Measurements from ENCODE around the gene EPHA10. TPM values are rescaled to one million over a fixed set of nuclear protein-coding genes. Genes with fewer than 3 reads are reported as not detected.

Gene EPHA10
- polyA plus RNA-seq, 2 of the 4 experiments (the other 2 are of a cell fraction) = 0.35 to 0.53 TPM

GRCh38 chr1:37705399-37705798 lies 59.5 kb downstream of the EPHA10 start:
- ChIA-PET POLR2A (no interaction called here), CTCF (interaction anchor here (1.1 kb wide), 1 partner anchor 11 kb away, joined by 3 read pairs; no protein-coding TSS in a partner anchor)
- 83% methylated on average over 8 of the region's 8 CpGs for WGBS (ENCODE audit: missing lambda C conversion rate)
- Histone ChIP-seq H3K9me3 (no peaks in the 10 kb centered on the region), H3K4me1 (no peaks in the 10 kb centered on the region), H3K4me3 (no peak overlapping the region), H3K4me2 (no peak overlapping the region), H3K27ac (no peak overlapping the region)
- no peak for TF ChIP-seq ZSCAN20 (CRISPR knock-in tag; IDR thresholded peaks at IDR 0.05)
- no peak for TF ChIP-seq EHMT2 (IDR thresholded peaks at IDR 0.05; ENCODE audit: low read depth)
- TF ChIP-seq POLR2AphosphoS2 (conservative IDR thresholded peaks at IDR 0.05; ENCODE audit: low read length) = no peak
- no peak for TF ChIP-seq RCOR1 (IDR thresholded peaks at IDR 0.05; ENCODE audit: low read depth, low read length)
- no peak for TF ChIP-seq KDM1A (IDR thresholded peaks at IDR 0.05; ENCODE audit: low read depth)
- TF ChIP-seq HOXA7 (CRISPR knock-in tag; IDR thresholded peaks at IDR 0.05) = no peak
- no peak for TF ChIP-seq MYC (IDR thresholded peaks at IDR 0.05; ENCODE audit: borderline replicate concordance, low read length)
- no peak for TF ChIP-seq CHD4 (IDR thresholded peaks at IDR 0.05; ENCODE audit: borderline replicate concordance)
- TF ChIP-seq RNF2 (IDR thresholded peaks at IDR 0.05; ENCODE audit: borderline replicate concordance, low read depth) = no peak
- TF ChIP-seq USF2 (IDR thresholded peaks at IDR 0.05) = no peak
- no peak for TF ChIP-seq ZNF302 (CRISPR knock-in tag; IDR thresholded peaks at IDR 0.05)
- TF ChIP-seq POLR2A (IDR thresholded peaks at IDR 0.05; ENCODE audit: low read length) = no peak
- TF ChIP-seq NR3C1 (IDR thresholded peaks at IDR 0.05) = no peak
- DNase-seq (ENCODE audit: low read depth in 1 of 2, low spot score in 1 of 2) (no peak), FAIRE-seq (no peak), ATAC-seq (no peak)

GRCh38 chr1:37704966-37705365 lies 60.0 kb downstream of the EPHA10 start:
- FAIRE-seq = no peak
- no peak for DNase-seq (ENCODE audit: low read depth in 1 of 2, low spot score in 1 of 2)
- CTCF ChIA-PET = interaction anchor here (1.1 kb wide), 1 partner anchor 12 kb away, joined by 3 read pairs; no protein-coding TSS in a partner anchor
- no peak overlapping the region for H3K27ac ChIP-seq
- H3K9me3 ChIP-seq = no peaks in the 10 kb centered on the region
- TF ChIP-seq CHD4 (IDR thresholded peaks at IDR 0.05; ENCODE audit: borderline replicate concordance) (no peak), JUN (IDR thresholded peaks at IDR 0.05) (no peak), SMC3 (IDR thresholded peaks at IDR 0.05) (no peak), HOXA7 (CRISPR knock-in tag; IDR thresholded peaks at IDR 0.05) (no peak), FOSL2 (IDR thresholded peaks at IDR 0.05) (no peak), FOSL2 (CRISPR knock-in tag; IDR thresholded peaks at IDR 0.05) (no peak), HEYL (CRISPR knock-in tag; IDR thresholded peaks at IDR 0.05) (no peak), CEBPB (IDR thresholded peaks at IDR 0.05) (no peak), POLR2AphosphoS2 (conservative IDR thresholded peaks at IDR 0.05; ENCODE audit: low read length) (no peak), EP300 (IDR thresholded peaks at IDR 0.05) (no peak), CBX8 (IDR thresholded peaks at IDR 0.05) (no peak)
- TF ChIP-seq, protein P1, sequence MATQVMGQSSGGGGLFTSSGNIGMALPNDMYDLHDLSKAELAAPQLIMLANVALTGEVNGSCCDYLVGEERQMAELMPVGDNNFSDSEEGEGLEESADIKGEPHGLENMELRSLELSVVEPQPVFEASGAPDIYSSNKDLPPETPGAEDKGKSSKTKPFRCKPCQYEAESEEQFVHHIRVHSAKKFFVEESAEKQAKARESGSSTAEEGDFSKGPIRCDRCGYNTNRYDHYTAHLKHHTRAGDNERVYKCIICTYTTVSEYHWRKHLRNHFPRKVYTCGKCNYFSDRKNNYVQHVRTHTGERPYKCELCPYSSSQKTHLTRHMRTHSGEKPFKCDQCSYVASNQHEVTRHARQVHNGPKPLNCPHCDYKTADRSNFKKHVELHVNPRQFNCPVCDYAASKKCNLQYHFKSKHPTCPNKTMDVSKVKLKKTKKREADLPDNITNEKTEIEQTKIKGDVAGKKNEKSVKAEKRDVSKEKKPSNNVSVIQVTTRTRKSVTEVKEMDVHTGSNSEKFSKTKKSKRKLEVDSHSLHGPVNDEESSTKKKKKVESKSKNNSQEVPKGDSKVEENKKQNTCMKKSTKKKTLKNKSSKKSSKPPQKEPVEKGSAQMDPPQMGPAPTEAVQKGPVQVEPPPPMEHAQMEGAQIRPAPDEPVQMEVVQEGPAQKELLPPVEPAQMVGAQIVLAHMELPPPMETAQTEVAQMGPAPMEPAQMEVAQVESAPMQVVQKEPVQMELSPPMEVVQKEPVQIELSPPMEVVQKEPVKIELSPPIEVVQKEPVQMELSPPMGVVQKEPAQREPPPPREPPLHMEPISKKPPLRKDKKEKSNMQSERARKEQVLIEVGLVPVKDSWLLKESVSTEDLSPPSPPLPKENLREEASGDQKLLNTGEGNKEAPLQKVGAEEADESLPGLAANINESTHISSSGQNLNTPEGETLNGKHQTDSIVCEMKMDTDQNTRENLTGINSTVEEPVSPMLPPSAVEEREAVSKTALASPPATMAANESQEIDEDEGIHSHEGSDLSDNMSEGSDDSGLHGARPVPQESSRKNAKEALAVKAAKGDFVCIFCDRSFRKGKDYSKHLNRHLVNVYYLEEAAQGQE (IDR thresholded peaks at IDR 0.05) = no peak
- WGBS (ENCODE audit: missing lambda C conversion rate) = 82% methylated on average over 3 of the region's 3 CpGs
- H3K4me3 ChIP-seq = no peak overlapping the region
- H3K4me1 ChIP-seq = no peaks in the 10 kb centered on the region
- no peak for ATAC-seq
- H3K4me2 ChIP-seq = no peak overlapping the region
- POLR2A ChIA-PET = no interaction called here

GRCh38 chr1:37703061-37703460 lies 61.9 kb downstream of the EPHA10 start:
- ChIA-PET POLR2A (no interaction called here), CTCF (interaction anchor here (0.7 to 1.3 kb wide), 2 partner anchors 11 to 39 kb away, joined by 3 read pairs; partner anchors contain the start of gene CDCA8)
- ATAC-seq (no peak), DNase-seq (ENCODE audit: low read depth in 1 of 2, low spot score in 1 of 2) (no peak), FAIRE-seq (no peak)
- Histone ChIP-seq H3K4me3 (no peak overlapping the region), H3K4me1 (no peaks in the 10 kb centered on the region), H3K9me3 (no peaks in the 10 kb centered on the region), H3K27ac (no peak overlapping the region), H3K4me2 (no peak overlapping the region)
- 94% methylated on average over 8 of the region's 14 CpGs for WGBS (ENCODE audit: missing lambda C conversion rate)
- TF ChIP-seq, protein P2, sequence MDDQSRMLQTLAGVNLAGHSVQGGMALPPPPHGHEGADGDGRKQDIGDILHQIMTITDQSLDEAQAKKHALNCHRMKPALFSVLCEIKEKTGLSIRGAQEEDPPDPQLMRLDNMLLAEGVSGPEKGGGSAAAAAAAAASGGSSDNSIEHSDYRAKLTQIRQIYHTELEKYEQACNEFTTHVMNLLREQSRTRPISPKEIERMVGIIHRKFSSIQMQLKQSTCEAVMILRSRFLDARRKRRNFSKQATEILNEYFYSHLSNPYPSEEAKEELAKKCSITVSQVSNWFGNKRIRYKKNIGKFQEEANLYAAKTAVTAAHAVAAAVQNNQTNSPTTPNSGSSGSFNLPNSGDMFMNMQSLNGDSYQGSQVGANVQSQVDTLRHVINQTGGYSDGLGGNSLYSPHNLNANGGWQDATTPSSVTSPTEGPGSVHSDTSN (IDR thresholded peaks at IDR 0.05) = no peak
- TF ChIP-seq HOXB5 (CRISPR knock-in tag; IDR thresholded peaks at IDR 0.05) (no peak), BCL3 (IDR thresholded peaks at IDR 0.05) (no peak), RARB (CRISPR knock-in tag; IDR thresholded peaks at IDR 0.05) (no peak), CHD4 (IDR thresholded peaks at IDR 0.05; ENCODE audit: borderline replicate concordance) (no peak), ZNF302 (CRISPR knock-in tag; IDR thresholded peaks at IDR 0.05) (no peak), HEYL (CRISPR knock-in tag; IDR thresholded peaks at IDR 0.05) (no peak), HDAC2 (IDR thresholded peaks at IDR 0.05) (no peak), RAD21 (conservative IDR thresholded peaks at IDR 0.05 in 1 of 2, IDR thresholded peaks at IDR 0.05 in 1 of 2) (no peak), RNF2 (IDR thresholded peaks at IDR 0.05; ENCODE audit: borderline replicate concordance, low read depth) (no peak)
- TF ChIP-seq, protein P3, sequence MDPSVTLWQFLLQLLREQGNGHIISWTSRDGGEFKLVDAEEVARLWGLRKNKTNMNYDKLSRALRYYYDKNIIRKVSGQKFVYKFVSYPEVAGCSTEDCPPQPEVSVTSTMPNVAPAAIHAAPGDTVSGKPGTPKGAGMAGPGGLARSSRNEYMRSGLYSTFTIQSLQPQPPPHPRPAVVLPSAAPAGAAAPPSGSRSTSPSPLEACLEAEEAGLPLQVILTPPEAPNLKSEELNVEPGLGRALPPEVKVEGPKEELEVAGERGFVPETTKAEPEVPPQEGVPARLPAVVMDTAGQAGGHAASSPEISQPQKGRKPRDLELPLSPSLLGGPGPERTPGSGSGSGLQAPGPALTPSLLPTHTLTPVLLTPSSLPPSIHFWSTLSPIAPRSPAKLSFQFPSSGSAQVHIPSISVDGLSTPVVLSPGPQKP (IDR thresholded peaks at IDR 0.05; ENCODE audit: low read depth, low read length) = no peak
